Astrocyte (in vitro differentiated cells and primary cell): ENCODE results near the gene PRKCH. TPM values are rescaled to one million over a fixed set of nuclear protein-coding genes. Genes with fewer than 3 reads are reported as not detected.

Experiments
- DNase-seq: peaks from one replicate; pipeline ENCODE4 v3.0.0-alpha.2; 2010; ENCODE audit warnings: low read depth
- FAIRE-seq: peaks from 2 replicates; lab custom pipeline; 2011; peaks lifted over from hg19 to GRCh38; lab: Jason Lieb, UNC
- H2AFZ ChIP-seq: 2 replicates; pipeline ENCODE4 v1.6.0; 2012; ENCODE audit warnings: low read depth, low read length, inconsistent platforms
- H3K27ac ChIP-seq: 2 replicates; pipeline ENCODE4 v1.5.1; 2011; ENCODE audit warnings: low read depth, low read length, inconsistent platforms
- H3K27me3 ChIP-seq: 2 replicates; pipeline ENCODE4 v1.6.0; 2011; ENCODE audit warnings: low read length, inconsistent platforms; ENCODE audit not compliant: insufficient read depth
- H3K36me3 ChIP-seq: 2 replicates; pipeline ENCODE4 v1.5.1; 2011; ENCODE audit warnings: low read length, inconsistent platforms; ENCODE audit not compliant: insufficient read depth
- H3K4me1 ChIP-seq: 2 replicates; pipeline ENCODE4 v1.5.1; 2011; ENCODE audit warnings: low read length, inconsistent platforms; ENCODE audit not compliant: insufficient read depth
- H3K4me2 ChIP-seq: 2 replicates; pipeline ENCODE4 v1.6.0; 2012; ENCODE audit warnings: low read length, inconsistent platforms
- H3K4me3 ChIP-seq: 2 replicates; pipeline ENCODE4 v1.5.1; 2011; ENCODE audit warnings: low read depth, mild to moderate bottlenecking, low read length, inconsistent platforms; ENCODE audit not compliant: insufficient read depth
- H3K79me2 ChIP-seq: 2 replicates; pipeline ENCODE4 v1.6.0; 2012; ENCODE audit warnings: mild to moderate bottlenecking, low read length, inconsistent platforms; ENCODE audit not compliant: insufficient read depth
- H3K9ac ChIP-seq: 2 replicates; pipeline ENCODE4 v1.6.0; 2012; ENCODE audit warnings: mild to moderate bottlenecking, low read length, inconsistent platforms
- H3K9me3 ChIP-seq: 2 replicates; pipeline ENCODE4 v1.5.1; 2012; ENCODE audit warnings: low read depth, mild to moderate bottlenecking, low read length, inconsistent platforms; ENCODE audit not compliant: insufficient read depth
- H4K20me1 ChIP-seq: 2 replicates; pipeline ENCODE4 v1.6.0; 2012; ENCODE audit warnings: low read length, inconsistent platforms; ENCODE audit not compliant: insufficient read depth
- H3K27ac Mint-ChIP-seq: one replicate; pipeline ENCODE4 v1.8.0; 2021; ENCODE audit warnings: mild to moderate bottlenecking, mixed read lengths; ENCODE audit not compliant: unreplicated experiment
- H3K27me3 Mint-ChIP-seq: one replicate; pipeline ENCODE4 v1.8.0; 2021; ENCODE audit warnings: low read depth, mixed read lengths; ENCODE audit not compliant: unreplicated experiment
- H3K36me3 Mint-ChIP-seq: one replicate; pipeline ENCODE4 v1.8.0; 2021; ENCODE audit warnings: low read depth, mixed read lengths; ENCODE audit not compliant: unreplicated experiment
- H3K4me1 Mint-ChIP-seq: one replicate; pipeline ENCODE4 v1.8.0; 2021; ENCODE audit warnings: low read depth, mixed read lengths; ENCODE audit not compliant: unreplicated experiment
- H3K4me3 Mint-ChIP-seq: one replicate; pipeline ENCODE4 v1.8.0; 2021; ENCODE audit warnings: mild to moderate bottlenecking, moderate library complexity, mixed read lengths; ENCODE audit not compliant: unreplicated experiment
- H3K9me3 Mint-ChIP-seq: one replicate; pipeline ENCODE4 v1.8.0; 2021; ENCODE audit warnings: mild to moderate bottlenecking, mixed read lengths; ENCODE audit not compliant: unreplicated experiment
- EZH2 ChIP-seq: IDR thresholded peaks from 2 replicates; pipeline ENCODE4 v1.6.1; 2012; ENCODE audit warnings: mild to moderate bottlenecking, low read length, inconsistent platforms; ENCODE audit not compliant: insufficient read depth
- total RNA-seq: library from RNA; stranded (reverse); gene quantifications from 2 replicates; pipeline ENCODE4 v1.2.1, GENCODE V29; 2021
- TF ChIP-seq, protein P1 (sequence below): IDR thresholded peaks from 2 replicates; pipeline ENCODE4 v1.5.1; 2011; ENCODE audit warnings: low read depth, mild to moderate bottlenecking, inconsistent platforms, low read length, moderate library complexity; ENCODE audit not compliant: insufficient read depth

Gene PRKCH
- total RNA-seq, 1 donor from 2014 or later = 6.0 TPM

DNA sequence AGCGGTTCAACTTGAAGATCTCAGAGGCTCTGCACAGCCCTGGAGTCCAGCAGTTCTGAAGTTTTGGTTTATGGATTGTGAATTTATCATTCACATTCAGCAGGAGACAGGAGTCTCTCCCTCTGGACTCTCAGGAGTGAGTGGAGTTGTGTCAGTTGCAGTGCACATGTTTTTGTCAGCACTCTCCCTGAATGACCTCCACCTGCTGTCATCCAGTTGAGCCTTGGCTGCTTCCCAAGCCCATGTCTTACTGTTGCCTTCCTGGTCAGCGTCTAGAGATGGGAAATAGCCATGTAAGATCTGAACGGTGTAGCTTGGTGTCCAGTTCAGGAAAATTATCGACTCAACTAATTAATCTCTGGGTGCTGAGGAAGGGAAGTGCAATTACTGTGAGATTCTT lies 133.2 kb downstream of the PRKCH start:
- no peak for FAIRE-seq
- no peaks in the 10 kb centered on the region for H3K9me3 ChIP-seq
- H3K36me3 ChIP-seq = no peaks in the 10 kb centered on the region
- H3K4me3 ChIP-seq = no peak overlapping the region
- no peak overlapping the region for H3K4me2 ChIP-seq
- Mint-ChIP-seq H3K27ac (no peak overlapping the region), H3K36me3 (no peaks in the 10 kb centered on the region), H3K9me3 (peaks cover 1% of the 10 kb centered on the region), H3K4me1 (no peaks in the 10 kb centered on the region), H3K4me3 (no peak overlapping the region), H3K27me3 (peaks cover 5% of the 10 kb centered on the region)
- no peak overlapping the region for H3K9ac ChIP-seq
- no peak overlapping the region for H3K27ac ChIP-seq
- H4K20me1 ChIP-seq = no peaks in the 10 kb centered on the region
- no peaks in the 10 kb centered on the region for H3K4me1 ChIP-seq
- peaks cover 9% of the 10 kb centered on the region for H3K27me3 ChIP-seq
- DNase-seq = no peak
- TF ChIP-seq EZH2 = no peak
- TF ChIP-seq, protein P1, sequence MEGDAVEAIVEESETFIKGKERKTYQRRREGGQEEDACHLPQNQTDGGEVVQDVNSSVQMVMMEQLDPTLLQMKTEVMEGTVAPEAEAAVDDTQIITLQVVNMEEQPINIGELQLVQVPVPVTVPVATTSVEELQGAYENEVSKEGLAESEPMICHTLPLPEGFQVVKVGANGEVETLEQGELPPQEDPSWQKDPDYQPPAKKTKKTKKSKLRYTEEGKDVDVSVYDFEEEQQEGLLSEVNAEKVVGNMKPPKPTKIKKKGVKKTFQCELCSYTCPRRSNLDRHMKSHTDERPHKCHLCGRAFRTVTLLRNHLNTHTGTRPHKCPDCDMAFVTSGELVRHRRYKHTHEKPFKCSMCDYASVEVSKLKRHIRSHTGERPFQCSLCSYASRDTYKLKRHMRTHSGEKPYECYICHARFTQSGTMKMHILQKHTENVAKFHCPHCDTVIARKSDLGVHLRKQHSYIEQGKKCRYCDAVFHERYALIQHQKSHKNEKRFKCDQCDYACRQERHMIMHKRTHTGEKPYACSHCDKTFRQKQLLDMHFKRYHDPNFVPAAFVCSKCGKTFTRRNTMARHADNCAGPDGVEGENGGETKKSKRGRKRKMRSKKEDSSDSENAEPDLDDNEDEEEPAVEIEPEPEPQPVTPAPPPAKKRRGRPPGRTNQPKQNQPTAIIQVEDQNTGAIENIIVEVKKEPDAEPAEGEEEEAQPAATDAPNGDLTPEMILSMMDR = no peak
- no peaks in the 10 kb centered on the region for H3K79me2 ChIP-seq
- H2AFZ ChIP-seq = no peak overlapping the region

DNA sequence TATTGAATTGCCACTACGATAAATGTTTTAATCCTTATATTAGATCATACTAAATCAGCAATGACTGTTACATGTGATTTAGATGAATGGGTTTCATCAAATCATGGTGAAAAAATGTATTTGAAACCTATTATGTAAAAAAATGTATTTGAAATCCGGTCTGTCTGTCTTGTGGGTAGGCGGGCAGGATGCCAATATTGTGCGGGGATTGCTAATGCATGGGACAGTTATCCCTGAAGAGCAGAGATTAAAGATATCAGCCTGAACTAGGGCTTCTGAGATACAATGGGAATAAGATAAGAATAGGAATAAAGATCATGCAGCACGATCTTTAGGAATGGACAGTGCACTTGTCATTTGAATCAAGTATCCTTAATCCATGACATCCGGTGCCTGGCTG lies 134.0 kb downstream of the PRKCH start:
- no peak overlapping the region for H3K9ac ChIP-seq
- H3K27me3 Mint-ChIP-seq = peaks cover 5% of the 10 kb centered on the region
- no peaks in the 10 kb centered on the region for H3K36me3 Mint-ChIP-seq
- TF ChIP-seq, protein P1 = no peak
- no peak for TF ChIP-seq EZH2
- H3K27me3 ChIP-seq = peaks cover 9% of the 10 kb centered on the region
- DNase-seq (no peak), FAIRE-seq (no peak)
- no peak overlapping the region for H2AFZ ChIP-seq
- no peak overlapping the region for H3K27ac ChIP-seq
- H3K27ac Mint-ChIP-seq = no peak overlapping the region
- H3K4me3 ChIP-seq = no peak overlapping the region
- no peak overlapping the region for H3K4me3 Mint-ChIP-seq
- no peaks in the 10 kb centered on the region for H3K4me1 Mint-ChIP-seq
- no peaks in the 10 kb centered on the region for H3K9me3 ChIP-seq
- peaks cover 1% of the 10 kb centered on the region for H3K9me3 Mint-ChIP-seq
- H3K4me2 ChIP-seq = no peak overlapping the region
- no peaks in the 10 kb centered on the region for H3K4me1 ChIP-seq
- no peaks in the 10 kb centered on the region for H4K20me1 ChIP-seq
- no peaks in the 10 kb centered on the region for H3K79me2 ChIP-seq
- no peaks in the 10 kb centered on the region for H3K36me3 ChIP-seq

DNA sequence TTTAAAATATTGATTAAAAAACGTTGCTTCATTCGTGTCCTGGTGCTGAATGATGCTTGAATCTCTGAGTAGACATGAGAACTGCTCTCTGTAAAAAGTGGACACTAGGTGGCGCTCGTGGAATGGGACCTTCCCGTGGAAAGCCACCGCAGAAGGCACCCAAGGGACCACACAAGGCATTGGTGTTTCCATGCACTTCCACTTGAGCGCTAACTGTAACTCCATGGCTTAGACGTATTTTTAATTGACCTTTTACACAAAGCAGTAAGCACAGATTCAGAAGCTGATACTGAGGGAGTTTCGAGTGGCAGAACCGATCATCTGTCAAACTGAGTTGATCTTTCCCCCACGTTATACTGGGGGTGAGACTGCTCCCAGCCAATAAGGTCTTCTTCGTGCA lies 135.3 kb downstream of the PRKCH start:
- H3K27ac Mint-ChIP-seq = no peak overlapping the region
- peaks cover 5% of the 10 kb centered on the region for H3K27me3 ChIP-seq
- H3K79me2 ChIP-seq = no peaks in the 10 kb centered on the region

More for the DNA sequence above, 135.3 kb downstream of the PRKCH start:
- no peaks in the 10 kb centered on the region for H3K9me3 ChIP-seq
- H3K27me3 Mint-ChIP-seq = peaks cover 5% of the 10 kb centered on the region
- no peak overlapping the region for H2AFZ ChIP-seq
- H3K9me3 Mint-ChIP-seq = peaks cover 1% of the 10 kb centered on the region
- no peaks in the 10 kb centered on the region for H3K4me1 Mint-ChIP-seq
- H3K9ac ChIP-seq = no peak overlapping the region
- DNase-seq (peak; percentile 40), FAIRE-seq (no peak)
- no peak overlapping the region for H3K4me2 ChIP-seq
- TF ChIP-seq EZH2 = no peak
- TF ChIP-seq, protein P1 = peak; percentile 86
- no peak overlapping the region for H3K27ac ChIP-seq
- no peaks in the 10 kb centered on the region for H3K36me3 Mint-ChIP-seq
- H3K36me3 ChIP-seq = no peaks in the 10 kb centered on the region
- H3K4me3 Mint-ChIP-seq = no peak overlapping the region
- no peaks in the 10 kb centered on the region for H4K20me1 ChIP-seq
- H3K4me3 ChIP-seq = no peak overlapping the region
- H3K4me1 ChIP-seq = no peaks in the 10 kb centered on the region
